Thyroid gland (tissue), 4 donors: Measurements from ENCODE around the gene CCR2. TPM values are rescaled to one million over a fixed set of nuclear protein-coding genes. Genes with fewer than 3 reads are reported as not detected.

Experiments
- DNase-seq, 2 donors: peaks; one replicate each; pipeline ENCODE4 v3.0.0-alpha.2; 2019
- H3K27ac ChIP-seq, 3 donors: fragments of 200-600 bp; sonication (generic); 1 replicate in 2 of 3; 2 replicates in 1 of 3; pipeline ENCODE4 v1.5.1; 2016 to 2019; ENCODE audit warnings: mild to moderate bottlenecking in 1 of 3, moderate library complexity in 1 of 3
- H3K27me3 ChIP-seq: fragments of 200-600 bp; sonication (generic); one replicate; pipeline ENCODE4 v1.5.1; 2019
- H3K36me3 ChIP-seq, 2 donors: fragments of 200-600 bp; sonication (generic); one replicate each; pipeline ENCODE4 v1.5.1; 2016 to 2019
- H3K4me1 ChIP-seq, 2 donors: fragments of 200-600 bp; sonication (generic); one replicate each; pipeline ENCODE4 v1.5.1; 2017 to 2019
- H3K4me3 ChIP-seq, 3 donors: fragments of 200-600 bp; sonication (generic); replicated peaks in 1 of 3; 1 replicate in 2 of 3; 2 replicates in 1 of 3; pipeline ENCODE4 v1.5.1; 2016; ENCODE audit warnings: mild to moderate bottlenecking in 1 of 3
- H3K9me3 ChIP-seq: fragments of 200-600 bp; sonication (generic); one replicate; pipeline ENCODE4 v1.5.1; 2017
- POLR2A ChIP-seq, 2 donors: fragments of 450-650 bp; IDR thresholded peaks; one replicate each; pipeline ENCODE4 v1.6.1; 2017; ENCODE audit warnings: antibody characterized with exemption in 2 of 2, mild to moderate bottlenecking in 2 of 2, moderate library complexity in 1 of 2
- WGBS, 2 donors: methylation state at CpG; one replicate each; pipeline ENCODE4 v1.1.5; 2017; 5-methylcytosine and 5-hydroxymethylcytosine counted together
- intact Hi-C: fragments of 100-400 bp; cut with DNase I; formaldehyde crosslinking; loops from one replicate; pipeline ENCODE4 v1.15.1; 2023
- total RNA-seq, 4 donors: library from RNA; depleted of rRNA; stranded (reverse); fragments of >200 nt; gene quantifications; one replicate each; pipeline ENCODE4 v1.2.3, GENCODE V29; 2016
- TF ChIP-seq, protein P1 (sequence below), 6 experiments: fragments of 200-600 bp in 3 of 6; fragments of 450-650 bp in 3 of 6; sonication (generic) in 3 of 6; IDR thresholded peaks; one replicate each; pipeline ENCODE4 v1.5.1; 2016 to 2019; ENCODE audit warnings: antibody characterized with exemption in 6 of 6, mild to moderate bottlenecking in 2 of 6, inconsistent platforms in 1 of 6, moderate library complexity in 1 of 6

The CCR2 gene
- total RNA-seq, 4 donors from 2014 or later: 0.89 to 4.4 (median 1.8) TPM

DNA sequence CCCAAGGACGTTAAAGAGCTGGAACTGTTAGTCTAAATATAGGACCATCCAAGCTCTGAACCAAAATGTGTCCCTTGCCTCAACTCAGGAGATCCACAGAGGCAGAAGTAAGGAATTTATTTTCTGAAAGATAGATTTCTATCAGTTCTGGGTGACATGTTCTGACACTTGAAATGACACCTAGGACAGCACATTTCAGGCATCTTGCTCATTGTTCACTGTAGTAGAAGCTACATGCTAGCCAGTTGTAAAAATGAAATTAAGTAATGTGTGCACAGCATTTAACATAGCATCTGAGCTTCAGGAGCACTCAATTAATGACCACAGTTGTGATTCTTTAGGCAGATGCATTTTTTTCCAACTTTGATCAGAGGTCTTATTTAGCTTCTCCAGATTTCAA lies 567 bp downstream of the CCR2 start:
- Histone ChIP-seq H3K36me3 (no peaks in the 10 kb centered on the region), H3K9me3 (no peaks in the 10 kb centered on the region), H3K4me1 (peaks cover 2 to 3% of the 10 kb centered on the region in 2 donors), H3K27me3 (no peaks in the 10 kb centered on the region), H3K27ac (no peak overlapping the region), H3K4me3 (no peak overlapping the region)
- no peak for DNase-seq
- TF ChIP-seq, protein P1, sequence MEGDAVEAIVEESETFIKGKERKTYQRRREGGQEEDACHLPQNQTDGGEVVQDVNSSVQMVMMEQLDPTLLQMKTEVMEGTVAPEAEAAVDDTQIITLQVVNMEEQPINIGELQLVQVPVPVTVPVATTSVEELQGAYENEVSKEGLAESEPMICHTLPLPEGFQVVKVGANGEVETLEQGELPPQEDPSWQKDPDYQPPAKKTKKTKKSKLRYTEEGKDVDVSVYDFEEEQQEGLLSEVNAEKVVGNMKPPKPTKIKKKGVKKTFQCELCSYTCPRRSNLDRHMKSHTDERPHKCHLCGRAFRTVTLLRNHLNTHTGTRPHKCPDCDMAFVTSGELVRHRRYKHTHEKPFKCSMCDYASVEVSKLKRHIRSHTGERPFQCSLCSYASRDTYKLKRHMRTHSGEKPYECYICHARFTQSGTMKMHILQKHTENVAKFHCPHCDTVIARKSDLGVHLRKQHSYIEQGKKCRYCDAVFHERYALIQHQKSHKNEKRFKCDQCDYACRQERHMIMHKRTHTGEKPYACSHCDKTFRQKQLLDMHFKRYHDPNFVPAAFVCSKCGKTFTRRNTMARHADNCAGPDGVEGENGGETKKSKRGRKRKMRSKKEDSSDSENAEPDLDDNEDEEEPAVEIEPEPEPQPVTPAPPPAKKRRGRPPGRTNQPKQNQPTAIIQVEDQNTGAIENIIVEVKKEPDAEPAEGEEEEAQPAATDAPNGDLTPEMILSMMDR (IDR thresholded peaks at IDR 0.05): no peak
- TF ChIP-seq POLR2A (IDR thresholded peaks at IDR 0.05): no peak
- intact Hi-C loops: no loop called here
- 33 to 40% methylated on average over 1 of the region's 1 CpG for WGBS, 2 donors

DNA sequence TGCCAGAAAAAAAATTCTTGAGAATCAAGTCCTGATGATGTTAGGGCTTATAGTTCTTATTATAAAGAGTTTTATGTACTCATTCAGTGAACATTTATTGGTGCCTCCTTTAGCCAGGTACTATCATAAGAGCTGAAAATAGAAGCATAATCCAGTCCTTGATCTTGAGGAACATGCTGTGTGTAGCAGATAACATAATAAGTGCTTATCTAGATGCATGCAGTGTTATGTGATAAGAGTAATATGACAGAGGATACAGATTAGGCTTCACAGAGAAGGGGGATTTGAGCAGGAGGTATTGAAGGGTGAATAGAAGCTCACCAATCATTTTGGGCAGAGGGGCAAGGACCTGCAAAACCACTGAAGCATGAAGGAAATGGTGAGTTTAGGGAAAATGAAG lies 1.1 kb downstream of the CCR2 start:
- Histone ChIP-seq H3K36me3 (no peaks in the 10 kb centered on the region), H3K27me3 (no peaks in the 10 kb centered on the region), H3K4me3 (no peak overlapping the region), H3K9me3 (no peaks in the 10 kb centered on the region), H3K27ac (no peak overlapping the region), H3K4me1 (peaks cover 7 to 8% of the 10 kb centered on the region in 2 donors)
- no peak for DNase-seq
- intact Hi-C loops: no loop called here
- TF ChIP-seq POLR2A (IDR thresholded peaks at IDR 0.05): no peak
- TF ChIP-seq, protein P1 (IDR thresholded peaks at IDR 0.05): no peak

DNA sequence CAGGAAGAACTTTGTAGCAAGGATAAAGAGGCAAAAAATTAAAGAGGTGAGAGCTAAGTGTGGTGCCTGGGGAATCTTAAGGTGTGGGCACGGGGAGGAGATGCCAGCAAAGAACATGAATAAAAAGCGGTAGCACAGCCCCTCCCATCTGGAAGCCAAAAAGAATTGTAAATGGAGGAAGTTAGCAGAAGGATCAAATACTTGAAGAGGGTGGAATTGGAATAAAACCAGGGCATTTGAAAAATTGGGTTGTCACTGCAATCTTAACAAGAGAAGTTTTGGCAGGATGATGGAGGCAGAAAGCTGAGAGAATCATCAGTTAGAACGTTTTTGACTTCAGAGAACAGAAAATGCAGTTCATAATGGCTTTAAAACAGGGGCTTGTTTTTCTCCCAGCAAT lies 2.4 kb downstream of the CCR2 start:
- Histone ChIP-seq H3K4me1 (peaks cover 7 to 15% of the 10 kb centered on the region in 2 donors), H3K27me3 (no peaks in the 10 kb centered on the region), H3K36me3 (no peaks in the 10 kb centered on the region), H3K4me3 (no peak overlapping the region), H3K9me3 (no peaks in the 10 kb centered on the region), H3K27ac (no peak overlapping the region)
- WGBS, 2 donors: 60 to 68% methylated on average over 3 of the region's 3 CpGs
- intact Hi-C loops: no loop called here
- no peak for DNase-seq
- no peak for TF ChIP-seq POLR2A (IDR thresholded peaks at IDR 0.05)
- TF ChIP-seq, protein P1 (IDR thresholded peaks at IDR 0.05): no peak

DNA sequence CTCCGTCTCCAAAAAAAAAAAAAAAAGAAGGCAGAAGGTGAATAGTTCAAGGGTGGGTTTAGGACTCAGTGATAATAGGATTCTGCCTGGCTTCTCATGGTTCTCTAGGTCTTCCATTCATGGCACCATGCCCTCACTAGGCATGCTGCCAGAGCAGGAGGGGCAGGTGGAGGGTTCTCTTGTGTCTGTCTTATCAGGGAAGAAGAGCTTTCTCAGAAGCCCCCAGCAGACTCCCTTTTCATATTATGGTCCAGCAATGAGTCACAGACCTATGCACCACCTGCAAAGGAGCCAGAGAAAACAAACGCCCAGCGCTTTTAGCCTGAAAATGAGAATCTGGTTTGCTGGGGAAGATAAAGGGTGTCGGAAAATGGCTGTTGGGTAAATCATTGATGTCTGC lies 3.0 kb downstream of the CCR2 start:
- DNase-seq: no peak

DNA sequence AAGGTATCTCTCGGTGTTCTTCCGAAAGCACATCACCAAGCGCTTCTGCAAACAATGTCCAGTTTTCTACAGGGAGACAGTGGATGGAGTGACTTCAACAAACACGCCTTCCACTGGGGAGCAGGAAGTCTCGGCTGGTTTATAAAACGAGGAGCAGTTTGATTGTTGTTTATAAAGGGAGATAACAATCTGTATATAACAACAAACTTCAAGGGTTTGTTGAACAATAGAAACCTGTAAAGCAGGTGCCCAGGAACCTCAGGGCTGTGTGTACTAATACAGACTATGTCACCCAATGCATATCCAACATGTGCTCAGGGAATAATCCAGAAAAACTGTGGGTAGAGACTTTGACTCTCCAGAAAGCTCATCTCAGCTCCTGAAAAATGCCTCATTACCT lies 4.6 kb downstream of the CCR2 start:
- no peaks in the 10 kb centered on the region for H3K36me3 ChIP-seq
- H3K4me3 ChIP-seq: no peak overlapping the region
- WGBS, 2 donors: 77 to 81% methylated on average over 6 of the region's 6 CpGs
- no peak for DNase-seq
- no peak overlapping the region for H3K27ac ChIP-seq
- intact Hi-C loops: no loop called here
- H3K9me3 ChIP-seq: no peaks in the 10 kb centered on the region
- H3K4me1 ChIP-seq: peaks cover 7 to 15% of the 10 kb centered on the region in 2 donors
- no peaks in the 10 kb centered on the region for H3K27me3 ChIP-seq
- TF ChIP-seq, protein P1 (IDR thresholded peaks at IDR 0.05): no peak
- TF ChIP-seq POLR2A (IDR thresholded peaks at IDR 0.05): no peak

More for the DNA sequence above, 3.0 kb downstream of the CCR2 start:
- Histone ChIP-seq H3K4me3 (no peak overlapping the region), H3K36me3 (no peaks in the 10 kb centered on the region), H3K27me3 (no peaks in the 10 kb centered on the region), H3K27ac (no peak overlapping the region), H3K9me3 (no peaks in the 10 kb centered on the region), H3K4me1 (peaks cover 7 to 15% of the 10 kb centered on the region in 2 donors)
- TF ChIP-seq, protein P1 (IDR thresholded peaks at IDR 0.05): no peak
- TF ChIP-seq POLR2A (IDR thresholded peaks at IDR 0.05): no peak
- intact Hi-C loops: no loop called here
- WGBS, 2 donors: 84 to 89% methylated on average over 4 of the region's 4 CpGs
